BE2C (cell line): ENCODE data around the gene SCARF2.

Source experiments
- DNase-seq: peaks from one replicate; pipeline ENCODE4 v3.0.0-alpha.2; 2020
- H3K27me3 ChIP-seq: fragments of 250-450 bp; sonication (Bioruptor Pico); 2 replicates; pipeline ENCODE4 v1.5.1; 2020; ENCODE audit warnings: mild to moderate bottlenecking
- H3K36me3 ChIP-seq: fragments of 250-450 bp; sonication (Bioruptor Pico); 2 replicates; pipeline ENCODE4 v1.5.1; 2020; ENCODE audit warnings: mild to moderate bottlenecking
- H3K4me1 ChIP-seq: fragments of 250-450 bp; sonication (Bioruptor Pico); 2 replicates; pipeline ENCODE4 v1.5.1; 2020
- H3K4me3 ChIP-seq: 2 replicates; pipeline ENCODE4 v1.5.1; 2011; ENCODE audit warnings: low read depth, low read length
- H3K9me3 ChIP-seq: fragments of 250-450 bp; sonication (Bioruptor Pico); 2 replicates; pipeline ENCODE4 v1.5.1; 2020
- TF ChIP-seq, protein P1 (sequence below): IDR thresholded peaks from 2 replicates; pipeline ENCODE4 v1.5.1; 2012; ENCODE audit warnings: mild to moderate bottlenecking, low read depth, low read length

Gene SCARF2

DNA sequence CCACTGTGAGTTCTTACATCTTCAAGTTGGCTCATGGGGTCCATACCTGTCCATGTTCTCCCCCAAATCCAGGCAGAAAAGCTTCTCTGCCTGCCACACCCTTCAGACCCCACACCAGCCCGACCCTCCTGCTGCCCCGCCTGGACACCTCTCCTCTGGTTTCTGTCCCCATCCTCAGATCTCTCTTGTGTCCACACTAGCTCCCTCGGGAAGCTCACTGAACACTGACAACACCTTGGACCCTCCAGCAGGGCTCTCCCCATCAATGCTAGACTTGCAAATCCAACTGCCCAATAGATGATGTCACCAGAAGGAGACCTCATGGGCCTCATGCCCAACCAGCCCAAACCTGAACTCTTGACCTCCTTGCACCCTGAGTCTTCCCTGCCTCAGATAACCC, 2.9 kb downstream of the SCARF2 start:
- DNase-seq: no peak
- Histone ChIP-seq H3K36me3 (no peaks in the 10 kb centered on the region; the same call in 1 of the 2 replicates), H3K4me1 (no peaks in the 10 kb centered on the region), H3K9me3 (no peaks in the 10 kb centered on the region), H3K4me3 (no peak overlapping the region), H3K27me3 (peaks cover 18% of the 10 kb centered on the region)
- TF ChIP-seq, protein P1, sequence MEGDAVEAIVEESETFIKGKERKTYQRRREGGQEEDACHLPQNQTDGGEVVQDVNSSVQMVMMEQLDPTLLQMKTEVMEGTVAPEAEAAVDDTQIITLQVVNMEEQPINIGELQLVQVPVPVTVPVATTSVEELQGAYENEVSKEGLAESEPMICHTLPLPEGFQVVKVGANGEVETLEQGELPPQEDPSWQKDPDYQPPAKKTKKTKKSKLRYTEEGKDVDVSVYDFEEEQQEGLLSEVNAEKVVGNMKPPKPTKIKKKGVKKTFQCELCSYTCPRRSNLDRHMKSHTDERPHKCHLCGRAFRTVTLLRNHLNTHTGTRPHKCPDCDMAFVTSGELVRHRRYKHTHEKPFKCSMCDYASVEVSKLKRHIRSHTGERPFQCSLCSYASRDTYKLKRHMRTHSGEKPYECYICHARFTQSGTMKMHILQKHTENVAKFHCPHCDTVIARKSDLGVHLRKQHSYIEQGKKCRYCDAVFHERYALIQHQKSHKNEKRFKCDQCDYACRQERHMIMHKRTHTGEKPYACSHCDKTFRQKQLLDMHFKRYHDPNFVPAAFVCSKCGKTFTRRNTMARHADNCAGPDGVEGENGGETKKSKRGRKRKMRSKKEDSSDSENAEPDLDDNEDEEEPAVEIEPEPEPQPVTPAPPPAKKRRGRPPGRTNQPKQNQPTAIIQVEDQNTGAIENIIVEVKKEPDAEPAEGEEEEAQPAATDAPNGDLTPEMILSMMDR: no peak

DNA sequence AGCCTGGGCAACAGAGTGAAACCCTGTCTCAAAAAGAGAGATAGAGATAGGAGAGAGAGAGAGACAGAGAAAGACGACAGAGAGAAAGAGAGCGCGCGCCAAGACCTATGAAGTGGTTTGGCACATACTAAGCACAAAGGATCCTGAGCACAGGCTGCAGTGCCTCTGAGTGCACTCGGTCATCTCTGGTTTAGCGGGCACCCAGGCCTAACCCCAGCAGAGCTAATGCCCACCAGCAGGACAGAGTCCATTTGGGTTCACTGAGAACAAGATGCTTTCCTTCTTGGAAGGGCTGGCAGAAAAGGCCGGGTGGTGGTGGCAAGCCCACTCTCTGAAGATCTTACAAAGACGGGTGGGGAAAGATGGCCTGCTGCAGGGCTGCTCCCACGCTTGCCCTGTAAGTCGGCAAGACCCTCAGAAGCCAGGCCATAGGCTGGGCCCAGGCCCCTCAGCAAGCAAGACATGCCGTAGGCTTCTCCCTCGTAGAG, 3.3 kb downstream of the SCARF2 start:
- peaks cover 18% of the 10 kb centered on the region for H3K27me3 ChIP-seq
- TF ChIP-seq, protein P1: no peak
- H3K9me3 ChIP-seq: no peaks in the 10 kb centered on the region
- H3K36me3 ChIP-seq: no peaks in the 10 kb centered on the region; the same call in 1 of the 2 replicates
- DNase-seq: no peak
- no peak overlapping the region for H3K4me3 ChIP-seq
- no peaks in the 10 kb centered on the region for H3K4me1 ChIP-seq

DNA sequence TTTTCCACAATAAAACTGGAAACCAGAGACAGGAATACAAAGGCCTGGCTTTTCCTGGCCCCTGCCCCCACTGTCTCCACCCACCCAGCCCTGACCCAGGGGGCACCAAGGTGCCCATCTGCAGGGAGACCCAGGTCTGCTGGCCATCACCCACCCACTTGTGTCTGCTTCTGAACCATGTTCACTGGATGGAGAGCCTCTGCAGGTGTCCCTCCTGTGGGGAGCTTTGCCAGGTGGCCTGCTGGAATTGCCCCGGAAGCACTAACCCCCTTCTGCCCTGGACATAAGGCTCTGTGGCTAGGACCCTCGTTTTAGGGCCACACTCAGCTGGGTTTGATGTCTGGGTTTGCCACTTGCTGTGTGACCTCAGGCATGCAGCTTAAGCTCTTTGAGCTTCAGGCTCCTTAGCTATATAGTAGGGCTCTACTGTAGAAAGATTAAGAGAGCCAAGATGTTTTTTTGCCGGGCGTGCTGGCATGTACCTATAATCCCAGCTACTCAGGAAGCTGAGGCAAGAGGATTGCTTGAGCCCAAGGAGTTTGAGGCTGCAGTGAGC, 3.9 kb downstream of the SCARF2 start:
- Histone ChIP-seq H3K27me3 (peaks cover 18% of the 10 kb centered on the region), H3K4me3 (no peak overlapping the region), H3K36me3 (peaks cover 1% of the 10 kb centered on the region; the same call in 1 of the 2 replicates), H3K9me3 (no peaks in the 10 kb centered on the region), H3K4me1 (no peaks in the 10 kb centered on the region)
- DNase-seq: no peak
- TF ChIP-seq, protein P1: no peak

DNA sequence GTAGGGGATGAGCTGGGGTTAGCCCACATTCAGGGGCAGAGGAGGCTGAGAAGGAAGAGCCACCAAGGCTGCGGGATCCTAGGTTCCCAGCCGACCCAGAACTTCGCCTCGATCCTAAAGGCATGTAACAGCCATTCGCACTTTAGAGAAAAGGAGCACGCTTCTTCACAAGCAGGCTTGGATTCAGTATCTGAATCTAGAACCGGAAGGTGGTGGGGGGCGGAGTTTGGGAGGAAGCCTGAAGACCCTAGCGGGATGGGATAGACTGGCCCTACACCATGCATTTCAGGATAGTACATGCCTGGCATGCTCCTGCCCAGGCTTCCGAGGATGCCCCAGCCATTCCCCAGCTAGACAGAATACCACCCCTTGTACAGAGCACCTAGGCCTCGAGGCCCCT, 4.4 kb downstream of the SCARF2 start:
- Histone ChIP-seq H3K36me3 (peaks cover 3% of the 10 kb centered on the region; the same call in 1 of the 2 replicates), H3K27me3 (peaks cover 18% of the 10 kb centered on the region), H3K9me3 (no peaks in the 10 kb centered on the region), H3K4me1 (no peaks in the 10 kb centered on the region), H3K4me3 (no peak overlapping the region)
- TF ChIP-seq, protein P1: no peak
- no peak for DNase-seq

DNA sequence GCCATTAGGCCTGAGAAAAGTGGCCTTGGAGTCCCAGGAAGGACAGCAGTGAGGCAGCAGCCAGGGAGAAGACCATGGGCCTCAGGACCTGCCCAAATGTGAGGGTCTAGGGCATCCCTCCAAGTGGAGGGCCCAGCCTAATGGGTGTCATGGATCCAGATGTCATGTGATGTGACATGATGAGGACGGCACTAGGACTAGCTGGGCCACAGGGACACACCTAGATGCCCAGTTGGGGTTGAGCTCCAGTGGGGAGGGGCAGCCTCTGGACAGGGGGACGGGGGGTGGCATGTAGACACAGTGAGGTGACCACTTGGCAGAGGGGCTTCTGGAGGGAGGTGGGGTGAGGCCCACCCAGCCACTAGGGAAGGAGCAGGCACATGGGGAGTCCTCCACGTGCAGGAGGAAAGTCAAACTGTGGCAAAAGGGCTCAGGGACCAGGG, 5.4 kb downstream of the SCARF2 start:
- H3K27me3 ChIP-seq: peaks cover 17% of the 10 kb centered on the region
- H3K4me1 ChIP-seq: no peaks in the 10 kb centered on the region
- TF ChIP-seq, protein P1: no peak
- peaks cover 3% of the 10 kb centered on the region; the same call in 1 of the 2 replicates for H3K36me3 ChIP-seq
- no peak overlapping the region for H3K4me3 ChIP-seq
- no peak for DNase-seq
- H3K9me3 ChIP-seq: no peaks in the 10 kb centered on the region

DNA sequence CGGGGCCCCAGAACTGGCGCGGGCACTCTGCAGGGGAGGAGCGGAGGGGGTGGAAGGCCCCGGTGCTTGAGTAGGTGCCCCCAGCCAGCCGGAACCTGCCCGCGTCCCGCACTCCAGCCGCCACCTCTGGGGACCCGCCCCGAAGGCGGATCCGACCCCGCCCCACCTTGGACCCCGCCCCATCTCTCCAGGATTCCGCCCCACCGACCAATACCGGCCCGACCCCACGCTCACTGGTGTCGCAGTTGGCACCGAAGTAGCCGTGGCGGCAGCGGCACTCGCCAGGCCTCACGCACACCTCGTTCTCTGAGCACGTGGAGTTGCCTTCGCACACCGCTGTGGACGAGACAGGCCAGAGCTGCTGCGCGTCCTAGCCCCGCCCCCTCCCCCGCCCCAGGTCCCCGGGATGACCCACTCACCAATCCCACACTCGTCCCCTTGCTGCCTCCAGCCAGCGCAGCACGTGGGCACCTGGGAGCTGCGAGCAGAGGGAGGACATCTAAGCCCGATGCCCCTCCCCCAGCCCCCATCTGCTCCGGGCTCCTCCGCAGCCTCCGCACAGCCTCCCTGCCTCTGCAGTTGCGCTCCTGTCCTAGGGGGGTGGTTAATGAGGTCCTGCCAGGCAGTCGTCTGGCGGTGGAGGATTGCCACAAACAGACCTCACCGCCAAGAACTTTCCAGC, 6.0 kb downstream of the SCARF2 start:
- peaks cover 11% of the 10 kb centered on the region for H3K27me3 ChIP-seq
- no peaks in the 10 kb centered on the region for H3K4me1 ChIP-seq
- H3K4me3 ChIP-seq: peak overlapping the region; percentile 34
- TF ChIP-seq, protein P1: no peak
- DNase-seq: no peak
- H3K36me3 ChIP-seq: 0 out of 2 replicates have a peak, but pooled peaks cover 3% of the 10 kb centered on the region
- no peaks in the 10 kb centered on the region for H3K9me3 ChIP-seq
